HG03066 (cell line): ENCODE results near the gene ZNF836.
"Not testable (repeated sequence)": the region's sequence is repeated elsewhere in the genome, so short reads cannot be mapped to it uniquely, and the experiment has no call there.

ENCODE experiments used
- ATAC-seq: cut with Tn5 transposase; IDR thresholded peaks from one replicate; pipeline ENCODE4 v1.9.1; 2021; ENCODE audit warnings: low read depth; ENCODE audit not compliant: unreplicated experiment

ZNF836 gene

GRCh38 chr19:52171321-52172169 lies at the start of gene ZNF836:
Gene ZNF836 (minus strand): TSS chr19:52171621. CDS start chr19:52168072, 3,549 bp downstream.
- no peak for ATAC-seq

DNA sequence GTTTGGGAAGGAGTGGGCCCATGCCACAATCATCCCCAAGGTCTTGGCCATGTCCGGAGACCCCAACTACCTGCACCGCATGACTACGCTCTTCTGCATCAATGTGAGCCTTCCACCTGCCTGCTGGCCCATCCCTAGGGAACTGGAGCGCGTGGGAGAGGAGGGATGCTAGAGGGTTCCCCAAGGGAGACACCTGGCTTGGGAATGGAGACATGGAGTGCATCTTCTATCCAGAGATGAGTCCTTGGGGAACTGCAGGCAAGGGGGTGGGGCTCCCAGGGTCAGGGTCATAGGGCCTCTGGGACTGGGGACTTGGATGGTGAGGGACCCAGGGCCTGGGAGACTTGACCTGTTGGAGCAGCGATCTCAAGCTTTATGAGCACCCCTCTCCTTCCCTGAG lies 49.6 kb upstream of the ZNF836 start:
- no peak for ATAC-seq

DNA sequence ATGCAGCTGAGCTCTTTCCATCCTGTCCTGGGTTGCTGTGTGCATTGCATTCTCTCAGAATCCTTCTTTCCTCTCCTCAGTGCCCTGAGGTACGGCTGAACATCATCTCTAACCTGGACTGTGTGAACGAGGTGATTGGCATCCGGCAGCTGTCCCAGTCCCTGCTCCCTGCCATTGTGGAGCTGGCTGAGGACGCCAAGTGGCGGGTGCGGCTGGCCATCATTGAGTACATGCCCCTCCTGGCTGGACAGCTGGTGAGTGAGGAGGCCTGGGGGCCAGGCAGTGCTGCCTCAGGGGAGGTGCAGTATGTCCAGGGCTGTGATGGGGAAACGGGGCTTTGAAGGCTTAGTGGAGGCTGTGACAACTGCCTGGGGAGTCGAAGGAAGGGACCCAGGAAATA lies 48.2 kb upstream of the ZNF836 start:
- ATAC-seq = no peak

GRCh38 chr19:52217576-52217975 lies 46.2 kb upstream of the ZNF836 start:
- no peak for ATAC-seq

- ATAC-seq = no peak
These were observed 45.0 kb upstream of the ZNF836 start for GRCh38 chr19:52216401-52216800.

- ATAC-seq = no peak
These were observed 42.8 kb upstream of the ZNF836 start for GRCh38 chr19:52214241-52214640.

DNA sequence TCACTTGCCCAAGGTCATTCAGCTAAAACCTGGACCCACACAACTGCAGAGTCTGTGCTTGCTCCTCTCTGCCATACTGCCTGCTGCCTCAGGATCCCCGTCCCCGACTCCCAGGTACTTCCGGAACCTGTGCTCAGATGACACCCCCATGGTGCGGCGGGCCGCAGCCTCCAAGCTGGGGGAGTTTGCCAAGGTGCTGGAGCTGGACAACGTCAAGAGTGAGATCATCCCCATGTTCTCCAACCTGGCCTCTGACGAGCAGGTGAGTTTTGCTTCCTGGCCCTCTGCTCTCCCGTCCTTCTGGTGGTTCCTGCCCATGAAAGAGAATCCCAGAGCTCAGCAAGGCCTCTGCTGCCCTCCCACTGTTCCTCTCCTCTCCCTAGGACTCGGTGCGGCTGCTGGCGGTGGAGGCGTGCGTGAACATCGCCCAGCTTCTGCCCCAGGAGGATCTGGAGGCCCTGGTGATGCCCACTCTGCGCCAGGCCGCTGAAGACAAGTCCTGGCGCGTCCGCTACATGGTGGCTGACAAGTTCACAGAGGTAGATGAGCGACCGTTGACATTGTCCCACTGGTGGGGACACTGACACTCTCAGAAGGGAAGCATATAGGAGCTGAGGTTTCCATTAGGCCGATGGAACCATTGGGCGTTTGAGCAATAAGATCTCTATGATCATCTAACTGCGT lies 41.3 kb upstream of the ZNF836 start:
- ATAC-seq = no peak

- ATAC-seq = no peak
These were observed 40.6 kb upstream of the ZNF836 start for GRCh38 chr19:52211926-52212571.

DNA sequence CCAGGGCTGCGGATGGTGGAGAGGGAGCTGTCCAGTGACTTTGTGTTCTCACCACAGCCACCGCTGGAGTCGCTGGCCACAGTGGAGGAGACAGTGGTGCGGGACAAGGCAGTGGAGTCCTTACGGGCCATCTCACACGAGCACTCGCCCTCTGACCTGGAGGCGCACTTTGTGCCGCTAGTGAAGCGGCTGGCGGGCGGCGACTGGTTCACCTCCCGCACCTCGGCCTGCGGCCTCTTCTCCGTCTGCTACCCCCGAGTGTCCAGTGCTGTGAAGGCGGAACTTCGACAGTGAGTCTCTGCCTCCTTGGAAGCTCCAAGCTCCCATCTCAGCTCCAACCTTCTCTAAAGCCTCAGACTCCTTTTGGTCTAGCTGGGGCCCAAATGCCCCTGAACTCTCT lies 39.8 kb upstream of the ZNF836 start:
- no peak for ATAC-seq

DNA sequence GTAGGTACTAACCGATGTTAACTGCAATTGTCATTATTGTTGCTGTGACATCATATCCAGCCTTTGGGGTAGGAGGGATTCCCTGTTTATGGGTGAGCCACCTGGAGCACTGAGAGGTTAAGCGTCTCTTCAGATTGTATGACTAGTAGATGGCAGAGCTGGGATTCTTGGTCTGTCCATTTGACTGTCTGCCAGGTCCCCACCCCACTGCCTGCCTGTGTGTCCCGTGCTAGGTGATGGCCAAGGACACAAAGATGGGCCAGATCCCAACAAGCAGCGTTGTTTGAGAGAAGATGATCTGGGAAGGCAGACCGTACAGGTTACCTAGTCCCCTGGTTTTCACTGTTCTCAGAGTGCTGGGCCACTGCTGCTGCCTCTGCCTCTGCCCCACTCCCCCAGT lies 35.1 kb upstream of the ZNF836 start:
- no peak for ATAC-seq

- not testable (repeated sequence) for ATAC-seq
These were observed 29.5 kb upstream of the ZNF836 start for GRCh38 chr19:52200755-52201391.

- ATAC-seq = no peak
These were observed 28.6 kb upstream of the ZNF836 start for GRCh38 chr19:52200044-52200443.

DNA sequence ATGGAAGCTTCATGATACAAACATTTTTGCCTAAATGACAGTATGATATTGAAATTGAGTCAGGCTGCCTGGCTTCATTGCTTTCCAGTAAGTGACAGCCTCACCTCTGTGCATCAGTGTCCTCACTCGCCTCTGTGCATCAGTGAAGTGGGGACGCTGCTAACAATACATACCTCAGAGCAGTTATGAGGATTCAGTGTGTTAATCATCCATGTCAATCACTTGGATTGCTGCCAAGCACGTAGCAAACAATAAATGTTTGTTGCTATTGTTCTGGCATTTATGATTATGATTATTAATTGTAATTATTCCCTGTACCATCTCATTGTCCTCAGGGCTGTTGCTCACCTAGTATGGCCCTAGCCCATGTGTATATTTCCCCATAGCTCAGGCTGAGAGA lies 27.3 kb upstream of the ZNF836 start:
- ATAC-seq = no peak

DNA sequence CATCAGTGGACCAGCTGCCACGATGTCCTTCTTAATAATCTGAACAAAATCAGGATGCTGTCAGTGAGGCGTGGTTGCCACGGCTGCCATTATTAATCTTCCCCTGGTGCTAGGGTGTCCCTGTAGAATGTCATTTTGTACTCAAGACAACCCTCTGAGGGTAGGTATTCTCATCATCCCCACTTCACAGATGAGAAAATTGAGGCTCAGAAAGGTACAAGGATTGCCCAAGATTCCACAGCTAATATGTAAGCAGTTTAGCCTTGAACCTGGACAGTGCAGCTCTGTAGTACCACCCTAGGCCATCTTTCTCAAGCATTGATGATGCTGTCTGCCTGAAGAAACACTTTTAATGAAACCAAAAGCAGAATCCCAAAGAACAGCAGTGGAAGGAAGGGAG lies 26.5 kb upstream of the ZNF836 start:
- no peak for ATAC-seq

GRCh38 chr19:52196256-52196967 lies 25.0 kb upstream of the ZNF836 start:
- no peak for ATAC-seq

DNA sequence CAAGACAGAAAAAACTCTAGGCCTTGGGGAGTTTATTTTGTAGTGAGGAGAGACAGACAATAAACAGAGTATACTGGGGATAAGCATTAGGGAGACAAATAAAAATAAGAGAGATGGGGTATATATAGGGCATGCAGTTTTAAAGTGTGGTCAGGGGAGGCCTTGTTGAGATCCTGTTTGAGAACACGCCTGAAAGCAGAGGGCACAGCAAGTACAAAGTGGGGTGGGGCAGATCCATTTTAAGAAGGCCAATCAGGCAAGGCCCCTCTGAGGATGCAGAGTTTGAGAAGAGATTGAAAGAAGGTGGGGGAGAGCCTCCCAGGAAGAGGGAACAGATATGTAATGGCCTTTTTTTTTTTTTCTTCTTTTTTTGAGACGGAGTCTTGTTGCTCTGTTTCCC lies 20.5 kb upstream of the ZNF836 start:
- no peak for ATAC-seq

- no peak for ATAC-seq
These were observed 20.0 kb upstream of the ZNF836 start for GRCh38 chr19:52191389-52191788.

DNA sequence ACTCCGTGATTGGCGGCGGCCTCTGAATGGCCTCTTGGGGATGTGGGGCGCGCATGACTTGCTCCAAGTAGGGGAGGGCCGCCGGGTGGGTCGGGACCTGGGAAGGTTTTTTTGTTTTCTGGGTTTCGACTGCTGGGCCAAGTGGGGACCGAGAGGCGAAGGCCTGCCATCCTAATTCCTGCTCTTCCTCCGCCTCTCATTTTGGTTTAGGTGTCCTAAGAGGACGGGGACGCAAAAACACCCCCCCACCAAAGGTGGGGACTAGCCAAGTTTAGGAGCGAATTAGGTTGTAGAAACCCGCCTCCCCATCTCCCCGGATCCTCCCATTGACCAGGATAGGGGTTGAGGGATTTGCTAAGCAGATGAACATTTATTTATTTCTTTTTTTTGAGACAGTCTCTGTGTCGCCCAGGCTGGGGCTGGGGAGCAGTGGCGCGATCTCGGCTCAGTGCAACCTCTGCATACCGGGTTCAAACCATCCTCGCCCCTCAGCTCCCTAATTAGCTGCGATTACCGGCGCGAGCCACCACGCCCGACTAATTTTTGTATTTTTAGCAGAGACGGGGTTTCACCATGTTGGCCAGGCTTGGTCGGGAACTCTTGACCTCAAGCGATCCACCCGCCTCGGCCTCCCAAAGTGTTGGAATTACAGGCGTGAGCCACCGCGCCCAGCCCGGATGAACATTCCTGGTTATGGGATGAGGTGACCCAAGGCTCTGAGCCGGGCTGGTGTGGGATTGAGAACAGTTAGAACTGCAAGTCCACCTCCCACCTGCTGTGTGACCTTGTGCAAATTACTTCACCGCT lies 19.3 kb upstream of the ZNF836 start:
- no peak for ATAC-seq

DNA sequence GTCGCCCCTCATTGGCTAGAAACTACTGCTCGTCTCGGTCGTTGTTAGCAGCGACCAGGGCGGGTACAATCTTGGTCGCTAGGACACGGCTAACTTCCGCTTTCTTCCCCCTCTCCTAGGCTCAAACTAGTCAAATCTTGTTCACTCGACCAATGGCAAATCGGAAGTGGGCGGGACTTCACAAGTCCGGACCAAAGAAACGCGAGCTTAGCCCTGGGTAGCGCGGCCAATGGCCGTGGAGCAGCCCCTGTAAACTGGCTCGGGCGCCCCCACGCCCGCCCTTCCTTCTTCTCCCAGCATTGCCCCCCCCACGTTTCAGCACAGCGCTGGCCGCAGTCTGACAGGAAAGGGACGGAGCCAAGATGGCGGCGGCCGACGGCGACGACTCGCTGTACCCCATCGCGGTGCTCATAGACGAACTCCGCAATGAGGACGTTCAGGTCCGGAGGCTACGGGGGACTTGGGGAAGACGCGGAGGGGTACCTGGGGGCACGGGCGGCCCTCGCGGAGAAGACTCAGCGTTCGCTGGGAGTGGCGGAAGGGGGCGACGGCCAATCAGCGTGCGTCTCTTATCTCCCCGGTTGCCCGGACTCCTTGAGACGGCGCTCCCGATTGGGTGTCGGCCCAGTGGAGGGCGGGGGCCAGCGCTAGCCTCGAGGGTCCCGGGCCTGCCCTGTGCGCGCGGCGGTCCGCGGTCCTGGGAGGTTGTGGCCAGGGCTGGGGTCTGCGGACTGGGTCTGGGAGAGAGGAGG lies 18.5 kb upstream of the ZNF836 start, which contains the start of gene PPP2R1A:
PPP2R1A (plus strand) TSS at position 318 of the 752 bp plus-strand sequence; CDS start at position 363, 45 bp downstream.
- ATAC-seq = peak; percentile 89
